HG02588 (cell line): ENCODE measurements around the gene NUDT1.
"Not testable (repeated sequence)": the region's sequence is repeated elsewhere in the genome, so short reads cannot be mapped to it uniquely, and the experiment has no call there.

Experiments
- ATAC-seq: cut with Tn5 transposase; IDR thresholded peaks from one replicate; pipeline ENCODE4 v1.9.1; 2021; ENCODE audit warnings: mild to moderate bottlenecking, moderate library complexity; ENCODE audit not compliant: unreplicated experiment

NUDT1 gene

GRCh38 chr7:2264158-2264557, 22.1 kb downstream of the NUDT1 start:
- no peak for ATAC-seq

GRCh38 chr7:2266911-2267310, 24.9 kb downstream of the NUDT1 start:
- no peak for ATAC-seq

GRCh38 chr7:2269089-2269990, 27.3 kb downstream of the NUDT1 start:
- ATAC-seq = not testable (repeated sequence)

- no peak for ATAC-seq
Observed at GRCh38 chr7:2269991-2270460, 28.0 kb downstream of the NUDT1 start.

GRCh38 chr7:2270495-2270894, 28.5 kb downstream of the NUDT1 start:
- ATAC-seq = no peak

GRCh38 chr7:2271273-2272026, 29.4 kb downstream of the NUDT1 start:
- ATAC-seq = no peak

GRCh38 chr7:2272031-2272430, 30.0 kb downstream of the NUDT1 start:
- no peak for ATAC-seq

GRCh38 chr7:2273866-2274265, 31.8 kb downstream of the NUDT1 start:
- no peak for ATAC-seq

GRCh38 chr7:2274666-2275065, 32.6 kb downstream of the NUDT1 start:
- no peak for ATAC-seq

- no peak for ATAC-seq
Observed at GRCh38 chr7:2275101-2275500, 33.1 kb downstream of the NUDT1 start.

GRCh38 chr7:2276107-2276506, 34.1 kb downstream of the NUDT1 start:
- no peak for ATAC-seq

GRCh38 chr7:2278026-2278425, 36.0 kb downstream of the NUDT1 start:
- no peak for ATAC-seq

- ATAC-seq = no peak
Observed at GRCh38 chr7:2279896-2280295, 37.9 kb downstream of the NUDT1 start.

- ATAC-seq = no peak
Observed at GRCh38 chr7:2280424-2280823, 38.4 kb downstream of the NUDT1 start.

- ATAC-seq = no peak
Observed at GRCh38 chr7:2281541-2281940, 39.5 kb downstream of the NUDT1 start.

GRCh38 chr7:2282185-2282751, 40.2 kb downstream of the NUDT1 start:
- no peak for ATAC-seq

GRCh38 chr7:2283074-2283473, 41.0 kb downstream of the NUDT1 start:
- ATAC-seq = no peak

- no peak for ATAC-seq
Observed at GRCh38 chr7:2287745-2288144, 45.7 kb downstream of the NUDT1 start.

- ATAC-seq = no peak
Observed at GRCh38 chr7:2288503-2288902, 46.5 kb downstream of the NUDT1 start.

GRCh38 chr7:2289111-2289586, 47.1 kb downstream of the NUDT1 start:
- no peak for ATAC-seq

- no peak for ATAC-seq
Observed at GRCh38 chr7:2289621-2290020, 47.6 kb downstream of the NUDT1 start.
